ENCODE results near the gene RXRA.

Gene RXRA

DNA sequence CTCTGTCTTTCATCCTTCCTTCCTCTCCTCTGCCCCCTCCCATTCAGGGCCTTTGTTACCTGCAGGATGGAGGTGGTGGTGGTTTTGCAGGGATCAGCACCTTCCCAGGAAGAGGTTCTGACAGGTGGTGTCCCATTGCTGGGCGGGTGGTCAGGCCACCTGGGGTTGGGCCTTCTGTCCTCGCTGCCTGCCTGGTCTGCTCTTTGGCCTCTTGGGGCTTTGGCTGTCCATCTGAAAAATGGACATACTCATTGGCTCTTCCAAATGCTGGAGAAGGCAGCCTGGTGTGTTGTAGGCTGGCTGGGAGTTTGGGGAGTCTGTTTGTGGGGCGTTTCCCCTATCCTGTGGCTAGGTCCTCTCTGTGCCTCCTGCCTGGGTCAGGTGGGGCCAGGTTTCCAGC is 4.3 kb downstream of the RXRA start:
- no peak overlapping the region for H3K4me3 ChIP-seq (ENCODE audit: control insufficient read depth in 1 of 7, extremely low read depth in 1 of 7, insufficient read depth in 4 of 7, low read depth in 2 of 7, low read length in 6 of 7)
- no peak for DNase-seq
- H3K9me3 ChIP-seq (ENCODE audit: control extremely low read depth in 1 of 5, control insufficient read depth in 4 of 5, insufficient read depth in 2 of 5, low read depth in 1 of 5, low read length in 4 of 5) = no peaks in the 10 kb centered on the region
- H3K36me3 ChIP-seq (ENCODE audit: control insufficient read depth in 4 of 4, insufficient read depth in 4 of 4, low read length in 3 of 4) = no peaks in the 10 kb centered on the region
- 100% methylated on average over 1 of the region's 3 CpGs for whole genome bisulfite sequencing (ENCODE audit: insufficient coverage)
- peaks cover 0 to 53% (median 36%) of the 10 kb centered on the region in 4 experiments for H3K4me1 ChIP-seq (ENCODE audit: control extremely low read depth in 1 of 4, control insufficient read depth in 4 of 4, insufficient read depth in 4 of 4, low read length in 3 of 4)
- ChIA-PET CTCF (interaction anchor here (0.6 to 1.3 kb wide), 3 partner anchors 10 to 23 kb away, joined by 3 read pairs; no protein-coding TSS in a partner anchor), POLR2A (no interaction called here)
- H3K27ac ChIP-seq (ENCODE audit: insufficient read depth in 1 of 2, low read depth in 1 of 2, low read length in 2 of 2, poor library complexity in 1 of 2, severe bottlenecking in 2 of 2) = no peak overlapping the region
- H3K27me3 ChIP-seq (replicated peaks in 2 of 5; ENCODE audit: control insufficient read depth in 4 of 5, insufficient read depth in 5 of 5, low read length in 4 of 5) = no peaks in the 10 kb centered on the region

DNA sequence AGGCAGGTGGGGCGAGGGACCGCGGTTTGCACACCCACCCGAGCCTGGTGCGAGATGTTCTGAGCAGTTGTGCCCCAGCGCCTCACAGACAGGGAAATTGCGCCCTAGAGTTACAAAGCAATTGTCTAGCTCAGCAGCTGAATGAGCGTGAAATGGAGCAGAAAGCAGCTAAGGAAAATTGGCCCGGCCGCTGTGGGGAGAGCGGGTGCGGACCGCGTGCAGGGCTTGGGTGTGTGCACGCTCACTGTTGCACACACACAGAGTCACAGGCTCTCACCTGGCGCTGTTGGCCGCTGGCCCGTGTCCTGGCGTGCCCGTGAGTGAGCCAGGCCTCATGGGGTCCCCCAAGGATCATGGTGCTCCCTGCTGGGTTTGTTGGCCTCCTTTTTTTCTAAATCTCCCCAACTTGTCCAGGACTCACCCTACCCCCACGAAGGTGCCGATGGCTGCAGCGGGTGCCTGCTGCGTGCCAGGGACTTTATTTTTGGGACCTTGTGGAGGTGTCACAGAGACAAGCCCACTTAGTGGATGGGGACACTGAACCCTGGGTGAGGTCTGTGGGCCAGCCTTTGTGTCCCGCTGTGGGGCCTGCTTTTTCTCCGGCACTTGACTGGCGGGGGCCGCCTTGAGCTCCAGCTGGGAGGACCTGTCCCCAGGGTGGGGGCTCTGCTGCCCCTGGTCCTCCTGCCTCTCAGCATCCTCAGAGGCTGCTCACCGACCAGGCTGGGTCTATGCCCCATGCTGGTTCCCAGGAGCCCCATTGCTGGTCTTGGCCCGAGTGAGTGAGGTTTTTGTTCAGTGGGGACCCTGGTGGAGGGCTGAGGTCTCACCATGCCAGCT is 5.2 kb downstream of the RXRA start:
- CTCF ChIA-PET = interaction anchor here (1.4 kb wide), 1 partner anchor 9 kb away, joined by 4 read pairs; no protein-coding TSS in a partner anchor
- Histone ChIP-seq H3K4me1 (ENCODE audit: control extremely low read depth in 1 of 4, control insufficient read depth in 4 of 4, insufficient read depth in 4 of 4, low read length in 3 of 4) (peaks cover 0 to 50% (median 33%) of the 10 kb centered on the region in 4 experiments), H3K9me3 (ENCODE audit: control extremely low read depth in 1 of 5, control insufficient read depth in 4 of 5, insufficient read depth in 2 of 5, low read depth in 1 of 5, low read length in 4 of 5) (no peaks in the 10 kb centered on the region), H3K4me3 (ENCODE audit: control insufficient read depth in 1 of 7, extremely low read depth in 1 of 7, insufficient read depth in 4 of 7, low read depth in 2 of 7, low read length in 6 of 7) (no peak overlapping the region), H3K27me3 (replicated peaks in 2 of 5; ENCODE audit: control insufficient read depth in 4 of 5, insufficient read depth in 5 of 5, low read length in 4 of 5) (no peaks in the 10 kb centered on the region), H3K36me3 (ENCODE audit: control insufficient read depth in 4 of 4, insufficient read depth in 4 of 4, low read length in 3 of 4) (no peaks in the 10 kb centered on the region), H3K27ac (ENCODE audit: insufficient read depth in 1 of 2, low read depth in 1 of 2, low read length in 2 of 2, poor library complexity in 1 of 2, severe bottlenecking in 2 of 2) (no peak overlapping the region)
- no peak for DNase-seq
- 97% methylated on average over 27 of the region's 30 CpGs for WGBS (ENCODE audit: insufficient coverage)
- POLR2A ChIA-PET = interaction anchor here (0.7 kb wide), 1 partner anchor 828 kb away, joined by 4 read pairs; no protein-coding TSS in a partner anchor

DNA sequence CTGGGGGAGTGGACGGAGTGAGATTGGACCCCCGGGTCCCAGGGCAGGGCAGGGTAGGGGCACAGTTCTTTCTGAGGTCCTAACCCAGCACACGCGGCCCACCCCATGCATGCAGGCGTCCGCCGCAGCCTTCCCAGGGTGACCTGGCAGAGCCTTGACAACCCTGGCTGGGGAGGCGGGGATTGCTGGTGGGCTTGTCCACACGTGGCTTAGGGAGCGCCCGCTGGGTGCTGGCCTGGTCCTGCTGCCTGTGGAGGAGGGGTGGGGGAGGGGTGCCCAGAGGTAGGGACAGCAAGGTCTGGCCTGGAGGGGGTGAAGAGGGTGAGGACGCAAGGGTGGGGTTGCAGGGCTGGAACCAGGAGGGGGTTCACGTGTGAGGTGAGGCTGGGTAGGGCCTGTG is 6.0 kb downstream of the RXRA start:
- no peak overlapping the region for H3K4me3 ChIP-seq (ENCODE audit: control insufficient read depth in 1 of 7, extremely low read depth in 1 of 7, insufficient read depth in 4 of 7, low read depth in 2 of 7, low read length in 6 of 7)
- ChIA-PET CTCF (interaction anchor here (1.4 kb wide), 1 partner anchor 8 kb away, joined by 4 read pairs; no protein-coding TSS in a partner anchor), POLR2A (no interaction called here)
- DNase-seq = no peak
- peaks cover 0 to 46% (median 30%) of the 10 kb centered on the region in 4 experiments for H3K4me1 ChIP-seq (ENCODE audit: control extremely low read depth in 1 of 4, control insufficient read depth in 4 of 4, insufficient read depth in 4 of 4, low read length in 3 of 4)
- WGBS (ENCODE audit: insufficient coverage) = 97% methylated on average over 9 of the region's 13 CpGs
- no peaks in the 10 kb centered on the region for H3K27me3 ChIP-seq (replicated peaks in 2 of 5; ENCODE audit: control insufficient read depth in 4 of 5, insufficient read depth in 5 of 5, low read length in 4 of 5)
- H3K9me3 ChIP-seq (ENCODE audit: control extremely low read depth in 1 of 5, control insufficient read depth in 4 of 5, insufficient read depth in 2 of 5, low read depth in 1 of 5, low read length in 4 of 5) = no peaks in the 10 kb centered on the region
- H3K27ac ChIP-seq (ENCODE audit: insufficient read depth in 1 of 2, low read depth in 1 of 2, low read length in 2 of 2, poor library complexity in 1 of 2, severe bottlenecking in 2 of 2) = no peak overlapping the region
- H3K36me3 ChIP-seq (ENCODE audit: control insufficient read depth in 4 of 4, insufficient read depth in 4 of 4, low read length in 3 of 4) = no peaks in the 10 kb centered on the region

DNA sequence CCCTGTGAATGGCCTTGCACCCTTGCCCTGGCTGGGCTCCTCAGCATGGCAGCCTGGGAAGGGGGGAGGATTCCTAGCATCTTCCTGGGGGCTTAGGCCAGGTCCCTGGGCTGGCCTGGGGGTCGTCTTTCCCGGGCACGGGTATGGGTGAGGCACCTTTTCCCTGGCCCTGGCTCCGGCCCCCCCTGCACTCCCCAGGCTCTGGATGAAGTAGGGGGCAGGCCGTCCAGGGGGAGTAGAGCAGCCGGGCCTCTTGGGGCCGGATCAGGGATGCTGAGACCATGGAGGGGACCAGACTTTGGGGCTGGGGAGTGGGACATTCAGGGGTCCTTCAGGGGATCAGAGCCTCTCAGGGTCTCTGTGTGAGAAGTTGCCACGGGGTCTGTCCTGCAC is 6.6 kb downstream of the RXRA start:
- ChIA-PET CTCF (no interaction called here), POLR2A (no interaction called here)

DNA sequence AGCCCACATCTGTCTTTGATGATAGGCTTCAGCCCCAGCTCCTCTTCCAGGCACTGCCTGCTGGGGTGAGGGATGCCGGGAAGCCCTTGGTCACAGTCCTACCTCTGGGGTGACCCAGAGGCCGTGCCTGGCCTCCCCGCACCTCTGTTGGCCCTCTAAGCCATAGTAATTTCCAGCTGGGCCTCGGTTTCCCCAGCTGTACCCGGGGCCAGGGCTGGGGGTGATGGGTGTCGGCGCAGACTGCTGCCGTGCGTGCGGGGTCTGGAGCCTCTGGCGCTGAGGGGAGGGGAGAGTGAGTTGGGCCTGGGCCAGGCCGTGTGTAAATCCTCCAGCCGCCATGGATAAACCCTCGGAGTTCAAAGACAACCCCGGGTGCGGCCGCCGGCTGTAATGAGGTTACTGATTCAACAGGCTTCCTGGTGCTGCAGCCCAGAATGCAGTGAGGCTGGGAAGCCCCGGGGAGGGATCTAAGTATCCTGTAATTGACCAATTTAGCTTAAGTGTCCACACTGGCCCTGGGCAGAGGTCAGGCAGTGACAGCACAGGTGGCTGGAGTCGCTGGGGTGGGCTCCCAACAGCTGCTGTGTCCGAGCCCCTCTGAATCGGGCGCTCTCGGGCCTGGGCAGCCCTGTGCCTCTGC is 7.1 kb downstream of the RXRA start:
- POLR2A ChIA-PET = no interaction called here
- Histone ChIP-seq H3K27ac (ENCODE audit: insufficient read depth in 1 of 2, low read depth in 1 of 2, low read length in 2 of 2, poor library complexity in 1 of 2, severe bottlenecking in 2 of 2) (no peak overlapping the region), H3K36me3 (ENCODE audit: control insufficient read depth in 4 of 4, insufficient read depth in 4 of 4, low read length in 3 of 4) (no peaks in the 10 kb centered on the region), H3K27me3 (replicated peaks in 2 of 5; ENCODE audit: control insufficient read depth in 4 of 5, insufficient read depth in 5 of 5, low read length in 4 of 5) (no peaks in the 10 kb centered on the region), H3K4me1 (ENCODE audit: control extremely low read depth in 1 of 4, control insufficient read depth in 4 of 4, insufficient read depth in 4 of 4, low read length in 3 of 4) (peaks cover 0 to 44% (median 27%) of the 10 kb centered on the region in 4 experiments), H3K9me3 (ENCODE audit: control extremely low read depth in 1 of 5, control insufficient read depth in 4 of 5, insufficient read depth in 2 of 5, low read depth in 1 of 5, low read length in 4 of 5) (no peaks in the 10 kb centered on the region), H3K4me3 (ENCODE audit: control insufficient read depth in 1 of 7, extremely low read depth in 1 of 7, insufficient read depth in 4 of 7, low read depth in 2 of 7, low read length in 6 of 7) (no peak overlapping the region)
- DNase-seq = no peak
- 88% methylated on average over 21 of the region's 24 CpGs for WGBS (ENCODE audit: insufficient coverage)
- CTCF ChIA-PET = interaction anchor here (0.9 kb wide), 1 partner anchor 166 kb away, joined by 3 read pairs; no protein-coding TSS in a partner anchor

More for the DNA sequence above, 6.6 kb downstream of the RXRA start:
- DNase-seq = no peak
- no peaks in the 10 kb centered on the region for H3K36me3 ChIP-seq (ENCODE audit: control insufficient read depth in 4 of 4, insufficient read depth in 4 of 4, low read length in 3 of 4)
- no peak overlapping the region for H3K4me3 ChIP-seq (ENCODE audit: control insufficient read depth in 1 of 7, extremely low read depth in 1 of 7, insufficient read depth in 4 of 7, low read depth in 2 of 7, low read length in 6 of 7)
- 93% methylated on average over 4 of the region's 8 CpGs for WGBS (ENCODE audit: insufficient coverage)
- no peaks in the 10 kb centered on the region for H3K9me3 ChIP-seq (ENCODE audit: control extremely low read depth in 1 of 5, control insufficient read depth in 4 of 5, insufficient read depth in 2 of 5, low read depth in 1 of 5, low read length in 4 of 5)
- H3K27me3 ChIP-seq (replicated peaks in 2 of 5; ENCODE audit: control insufficient read depth in 4 of 5, insufficient read depth in 5 of 5, low read length in 4 of 5) = no peaks in the 10 kb centered on the region
- H3K4me1 ChIP-seq (ENCODE audit: control extremely low read depth in 1 of 4, control insufficient read depth in 4 of 4, insufficient read depth in 4 of 4, low read length in 3 of 4) = peaks cover 0 to 45% (median 27%) of the 10 kb centered on the region in 4 experiments
- no peak overlapping the region for H3K27ac ChIP-seq (ENCODE audit: insufficient read depth in 1 of 2, low read depth in 1 of 2, low read length in 2 of 2, poor library complexity in 1 of 2, severe bottlenecking in 2 of 2)

DNA sequence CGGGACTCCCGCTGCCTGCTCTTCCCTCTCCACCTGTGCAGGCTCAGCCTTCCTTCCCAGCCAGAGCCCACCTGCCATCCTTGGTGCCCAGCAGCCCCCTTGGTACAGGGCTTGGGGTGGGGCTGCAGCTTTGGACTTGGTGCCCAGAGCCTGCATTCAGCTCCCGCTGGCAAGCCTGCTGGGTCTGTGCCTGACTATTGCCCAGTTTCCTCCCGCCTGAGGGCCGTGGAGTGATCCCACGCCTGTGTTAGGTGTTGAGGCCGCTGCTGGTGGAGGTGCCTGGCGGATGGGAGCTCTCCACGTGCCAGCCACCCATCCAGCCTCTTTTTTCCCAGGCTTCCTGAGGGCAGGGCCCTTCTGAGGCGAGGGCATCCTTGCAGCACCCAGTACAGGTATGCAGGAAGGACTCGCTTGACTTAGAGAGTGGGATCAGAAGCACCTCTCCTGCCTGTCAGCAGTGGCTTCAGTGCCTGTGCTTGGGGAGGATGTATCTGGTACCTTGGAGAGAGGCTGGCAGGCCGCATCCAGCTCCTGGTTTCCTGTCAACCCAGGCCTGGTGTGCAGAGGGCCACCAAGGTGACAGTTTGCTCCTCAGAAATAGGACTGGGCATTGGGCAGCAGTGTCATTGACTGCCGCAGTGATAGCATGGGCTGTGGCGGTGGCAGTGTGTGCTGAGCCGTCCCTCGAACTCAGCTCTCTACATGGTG is 7.8 kb downstream of the RXRA start:
- CTCF ChIA-PET = interaction anchor here (0.8 to 0.9 kb wide), 3 partner anchors 45 to 166 kb away, joined by 3 read pairs; no protein-coding TSS in a partner anchor

More for the DNA sequence above, 7.8 kb downstream of the RXRA start:
- no peaks in the 10 kb centered on the region for H3K36me3 ChIP-seq (ENCODE audit: control insufficient read depth in 4 of 4, insufficient read depth in 4 of 4, low read length in 3 of 4)
- peaks cover 0 to 42% (median 30%) of the 10 kb centered on the region in 4 experiments for H3K4me1 ChIP-seq (ENCODE audit: control extremely low read depth in 1 of 4, control insufficient read depth in 4 of 4, insufficient read depth in 4 of 4, low read length in 3 of 4)
- no peaks in the 10 kb centered on the region for H3K27me3 ChIP-seq (replicated peaks in 2 of 5; ENCODE audit: control insufficient read depth in 4 of 5, insufficient read depth in 5 of 5, low read length in 4 of 5)
- H3K9me3 ChIP-seq (ENCODE audit: control extremely low read depth in 1 of 5, control insufficient read depth in 4 of 5, insufficient read depth in 2 of 5, low read depth in 1 of 5, low read length in 4 of 5) = no peaks in the 10 kb centered on the region
- WGBS (ENCODE audit: insufficient coverage) = 95% methylated on average over 13 of the region's 16 CpGs
- H3K27ac ChIP-seq (ENCODE audit: insufficient read depth in 1 of 2, low read depth in 1 of 2, low read length in 2 of 2, poor library complexity in 1 of 2, severe bottlenecking in 2 of 2) = no peak overlapping the region
- H3K4me3 ChIP-seq (ENCODE audit: control insufficient read depth in 1 of 7, extremely low read depth in 1 of 7, insufficient read depth in 4 of 7, low read depth in 2 of 7, low read length in 6 of 7) = no peak overlapping the region
- no peak for DNase-seq
- POLR2A ChIA-PET = no interaction called here

Data from common myeloid progenitor, CD34-positive (primary cell).